ENCODE results near the gene TPRG1L.

TPRG1L gene

GRCh38 chr1:3668585-3669300, 43.9 kb downstream of the TPRG1L start:
- no peak for DNase-seq

DNA sequence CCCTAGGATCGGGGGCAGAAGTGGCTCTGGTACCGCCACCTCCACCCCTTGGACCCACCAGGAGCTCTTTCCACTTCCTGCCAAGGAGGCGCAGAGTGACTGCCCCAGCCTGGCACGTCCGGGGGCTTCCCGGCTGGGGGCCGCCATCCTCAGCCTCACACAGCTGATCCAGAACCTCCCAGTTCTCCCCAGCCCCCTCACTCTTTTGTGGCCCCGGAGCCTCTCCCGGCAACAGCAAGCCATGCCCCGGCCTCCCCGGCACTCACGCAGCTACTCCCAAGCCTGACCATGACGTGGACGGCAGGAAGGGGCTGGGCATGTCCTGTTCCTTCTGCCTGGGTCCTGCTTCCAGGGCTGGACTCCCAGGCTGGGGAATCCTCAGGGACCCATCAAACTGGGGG, 44.6 kb downstream of the TPRG1L start:
- no peak for DNase-seq

DNA sequence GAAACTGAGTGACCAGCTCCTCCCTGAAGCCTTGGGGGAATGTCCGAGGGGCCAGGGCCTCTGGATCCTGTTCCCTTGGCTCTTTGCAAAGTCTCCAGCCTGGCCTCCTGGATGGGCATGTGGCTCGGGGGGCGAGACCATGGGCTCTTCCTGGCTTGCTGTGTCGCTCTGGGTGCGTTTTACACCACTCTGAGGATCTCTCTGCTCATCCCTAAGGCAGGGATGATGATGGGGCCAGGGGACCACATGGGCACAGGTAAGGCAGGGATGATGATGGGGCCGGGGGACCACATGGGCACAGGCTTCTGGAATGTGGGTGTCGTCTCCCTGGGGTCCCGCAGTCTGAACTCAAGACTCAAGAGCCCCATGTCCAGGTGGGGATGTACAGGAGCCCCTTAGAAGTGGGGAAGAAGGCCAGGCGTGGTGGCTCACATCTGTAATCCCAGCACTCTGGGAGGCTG, 45.2 kb downstream of the TPRG1L start:
- DNase-seq, result no peak

DNA sequence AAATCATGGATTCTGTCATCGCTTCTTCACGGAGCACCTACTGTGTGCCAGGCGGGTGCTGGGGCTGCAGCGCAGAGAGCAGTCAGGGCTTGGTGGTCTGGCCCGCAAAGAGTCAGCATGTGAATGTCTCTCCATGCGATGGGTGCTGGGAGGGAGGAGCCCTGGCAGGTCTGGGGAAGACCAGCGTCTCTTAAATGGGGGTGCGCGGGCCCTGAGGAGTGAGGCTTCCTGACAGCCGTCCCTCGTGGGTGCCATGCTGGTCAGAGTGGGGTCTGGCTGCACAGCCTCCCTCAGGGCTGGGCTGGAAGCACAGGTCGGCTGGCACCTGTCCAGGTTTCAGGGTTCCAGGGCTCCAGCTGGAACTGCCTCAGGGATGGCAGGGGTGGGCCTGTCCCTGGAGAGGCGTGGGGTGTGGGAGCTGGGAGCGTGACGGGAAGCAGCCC, 46.0 kb downstream of the TPRG1L start:
- no peak for DNase-seq

GRCh38 chr1:3671371-3672180, 46.8 kb downstream of the TPRG1L start:
- DNase-seq, result no peak

DNA sequence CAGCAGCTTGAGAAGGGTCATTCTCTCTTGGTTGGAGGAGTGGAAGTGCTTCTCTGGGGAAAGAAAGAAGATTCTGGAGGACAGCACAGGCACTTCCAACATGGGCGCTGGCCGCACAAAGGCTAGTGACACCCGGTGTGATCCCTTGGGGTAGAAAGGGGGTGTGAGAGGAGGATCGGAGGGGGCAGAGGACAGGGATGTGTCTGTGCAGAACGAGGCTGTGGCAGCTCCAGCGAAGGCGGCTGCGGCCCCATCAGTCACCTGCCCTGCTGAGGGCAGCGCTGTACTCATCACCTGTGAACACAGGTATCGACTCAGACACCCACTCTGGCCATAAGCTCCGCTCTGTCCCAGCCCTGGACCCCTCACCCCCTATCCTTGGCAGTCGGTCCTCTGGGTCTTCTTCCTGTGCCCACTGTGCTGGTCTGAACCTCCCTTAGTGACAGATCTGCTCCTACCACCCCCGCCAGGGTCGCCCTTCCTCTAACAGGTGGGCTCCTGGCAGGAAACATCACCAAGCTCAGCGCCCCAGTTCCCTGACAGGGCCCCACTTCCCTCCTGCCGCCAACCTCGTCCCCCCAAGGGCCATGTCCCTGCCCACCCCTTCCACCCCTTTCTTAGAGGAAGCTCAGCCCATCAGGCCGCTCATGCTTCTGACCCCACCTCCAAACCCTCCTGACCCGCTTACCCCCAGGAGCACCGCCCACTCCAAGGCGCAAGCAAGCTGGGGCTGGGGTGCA, 47.6 kb downstream of the TPRG1L start:
- no peak for DNase-seq

DNA sequence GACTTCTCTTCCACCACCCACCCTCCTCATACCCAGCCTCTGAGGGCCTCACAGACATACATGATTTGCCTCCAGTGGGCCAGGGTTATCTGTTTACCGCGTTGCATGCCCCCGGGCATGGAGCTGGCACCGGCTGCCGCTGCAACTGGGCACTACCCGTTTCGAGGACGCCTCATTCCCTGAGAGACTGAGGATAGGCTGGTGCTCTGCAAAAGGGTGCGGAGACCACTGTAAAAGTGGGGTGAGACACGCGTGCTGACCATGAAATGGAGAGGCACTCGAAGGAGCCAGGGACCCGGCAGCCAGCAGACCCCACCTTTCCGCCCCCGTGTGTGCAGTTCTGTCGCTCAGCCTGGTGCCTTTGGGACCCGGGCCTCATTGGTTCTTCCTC, 48.2 kb downstream of the TPRG1L start:
- no peak for DNase-seq

DNA sequence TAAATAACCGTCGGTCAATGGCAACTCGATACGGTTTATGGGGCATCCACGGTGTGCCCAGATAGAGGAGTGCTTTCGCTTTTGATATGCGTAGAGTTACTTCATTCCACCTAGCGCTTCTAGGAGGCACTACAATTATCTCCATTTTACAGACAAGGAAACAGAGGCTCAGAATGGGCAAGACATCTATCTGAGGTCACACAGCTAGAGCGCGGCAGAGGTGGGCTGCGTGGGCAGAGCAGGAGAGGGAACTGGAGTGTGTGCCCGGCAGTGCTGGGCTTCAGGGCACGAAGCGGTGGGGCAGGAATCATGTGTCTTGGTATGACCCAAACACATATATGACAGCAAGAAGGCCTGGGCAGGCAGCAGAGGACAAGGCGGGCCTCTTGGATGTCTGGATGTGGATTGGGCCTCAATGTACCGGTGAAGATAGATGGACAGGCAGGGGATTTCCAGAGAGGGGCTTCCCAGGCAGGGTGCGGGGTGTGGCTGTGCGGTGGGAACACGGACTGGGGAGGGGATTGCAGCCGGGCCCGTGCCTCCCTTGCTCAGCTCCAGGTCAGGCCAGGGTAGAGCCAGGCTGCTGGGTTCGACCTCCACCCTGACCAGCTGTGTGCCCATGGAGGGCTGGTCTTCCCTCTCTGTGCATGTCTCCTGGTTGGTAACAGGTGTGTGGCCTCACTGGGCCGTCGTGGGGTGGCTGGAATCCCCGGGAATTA, 48.7 kb downstream of the TPRG1L start:
- DNase-seq, result no peak

- no peak for DNase-seq
Measured at GRCh38 chr1:3674100-3675094, 49.6 kb downstream of the TPRG1L start.

DNA sequence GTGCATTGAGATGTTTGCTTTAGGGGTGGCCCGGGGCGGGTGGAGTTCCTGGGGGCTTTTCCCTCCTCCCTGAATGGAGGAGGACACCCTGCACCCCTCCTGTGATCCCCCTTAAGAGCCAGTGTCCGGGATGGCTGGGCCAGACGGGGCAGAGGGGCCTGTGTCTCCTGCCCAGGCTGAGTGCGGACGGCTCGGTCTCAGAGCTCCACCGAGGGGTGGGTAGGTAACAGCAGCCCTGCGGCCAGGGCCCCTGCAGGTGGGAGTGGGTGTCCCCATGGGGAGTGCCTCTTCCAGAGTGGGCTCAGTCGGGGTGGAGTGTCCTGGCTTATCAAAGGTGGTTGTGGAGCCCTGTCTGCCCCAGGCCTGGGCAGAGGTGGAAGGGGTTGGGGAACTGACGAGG, 50.6 kb downstream of the TPRG1L start:
- DNase-seq, result no peak

- no peak for DNase-seq
Measured at GRCh38 chr1:3676581-3677470, 52.0 kb downstream of the TPRG1L start.

- DNase-seq, result no peak
Measured at GRCh38 chr1:3677484-3677883, 52.7 kb downstream of the TPRG1L start.

- no peak for DNase-seq
Measured at GRCh38 chr1:3678361-3679097, 53.7 kb downstream of the TPRG1L start.

GRCh38 chr1:3679098-3679555, 54.3 kb downstream of the TPRG1L start:
- no peak for DNase-seq
